Right ventricle myocardium superior (tissue), 1 donor: ENCODE measurements around the gene CDHR1. TPM values are rescaled to one million over a fixed set of nuclear protein-coding genes. Genes with fewer than 3 reads are reported as not detected.

ENCODE experiments used
- ATAC-seq: fragments of 200-7000 bp; cut with Tn5 transposase; one replicate; pipeline ENCODE4 v1.9.1; 2020; ENCODE audit warnings: mild to moderate bottlenecking; ENCODE audit not compliant: poor library complexity
- DNase-seq: peaks from one replicate; pipeline ENCODE4 v3.0.0-alpha.2; 2020
- intact Hi-C: fragments of 100-400 bp; cut with DNase I; formaldehyde crosslinking; loops from one replicate; pipeline ENCODE4 v1.11.2; 2022
- total RNA-seq: library from RNA; stranded (reverse); fragmentation: NEBNext Ultra II Directional; extraction: Animal tissue kit (Norgen Biotek cat#: 25700); gene quantifications from one replicate; pipeline ENCODE4 v1.2.1, GENCODE V29; 2021
- donor health status: DM: no; HTN: yes; CAD: no; lungs with severe emphysema.

Gene CDHR1
- total RNA-seq, 1 donor from 2014 or later: 0.32 TPM

GRCh38 chr10:84243759-84244158 is 49.4 kb downstream of the CDHR1 start:
- intact Hi-C loops: no loop called here
- ATAC-seq: no peak
- no peak for DNase-seq

- ATAC-seq (peak; percentile 91), DNase-seq (peak; percentile 70)
- intact Hi-C loops: no loop called here
Observed at GRCh38 chr10:84244651-84245270, 50.4 kb downstream of the CDHR1 start, which contains the start of gene RGR. Gene RGR, plus strand, starts transcription at chr10:84245053. Its CDS starts 38 bp downstream, at chr10:84245091.

- intact Hi-C loops: no loop called here
- DNase-seq (no peak), ATAC-seq (no peak)
Observed at GRCh38 chr10:84247496-84247895, 53.2 kb downstream of the CDHR1 start.

- intact Hi-C loops: no loop called here
- no peak for ATAC-seq
- no peak for DNase-seq
Observed at GRCh38 chr10:84248794-84249193, 54.5 kb downstream of the CDHR1 start.

GRCh38 chr10:84254552-84255478 is 60.5 kb downstream of the CDHR1 start:
- intact Hi-C loops: no loop called here
- ATAC-seq: no peak
- no peak for DNase-seq

- intact Hi-C loops: no loop called here
- peak; percentile 80 for DNase-seq
- peak; percentile 81 for ATAC-seq
Observed at GRCh38 chr10:84256510-84257342, 62.4 kb downstream of the CDHR1 start.

GRCh38 chr10:84257343-84258020 is 63.1 kb downstream of the CDHR1 start:
- ATAC-seq (peak; percentile 12), DNase-seq (no peak)
- intact Hi-C loops: no loop called here

GRCh38 chr10:84258034-84258695 is 63.8 kb downstream of the CDHR1 start:
- DNase-seq: no peak
- intact Hi-C loops: no loop called here
- no peak for ATAC-seq

- intact Hi-C loops: loop anchor here (5.0 to 10.0 kb wide), 2 partner anchors 113 to 276 kb away; no protein-coding TSS in a partner anchor
- no peak for DNase-seq
- no peak for ATAC-seq
Observed at GRCh38 chr10:84261236-84261915, 67.0 kb downstream of the CDHR1 start.

GRCh38 chr10:84262190-84262956 is 68.0 kb downstream of the CDHR1 start:
- ATAC-seq (no peak), DNase-seq (no peak)
- intact Hi-C loops: loop anchor here (5.0 to 10.0 kb wide), 2 partner anchors 112 to 275 kb away; no protein-coding TSS in a partner anchor

- intact Hi-C loops: loop anchor here (5.0 to 10.0 kb wide), 2 partner anchors 111 to 274 kb away; no protein-coding TSS in a partner anchor
- ATAC-seq (no peak), DNase-seq (no peak)
Observed at GRCh38 chr10:84263716-84264115, 69.4 kb downstream of the CDHR1 start.

GRCh38 chr10:84264611-84265141 is 70.3 kb downstream of the CDHR1 start:
- peak; percentile 81 for DNase-seq

GRCh38 chr10:84265418-84265817 is 71.1 kb downstream of the CDHR1 start:
- intact Hi-C loops: loop anchor here (10.0 kb wide), 1 partner anchor 109 kb away; no protein-coding TSS in a partner anchor
- ATAC-seq (no peak), DNase-seq (no peak)

More at GRCh38 chr10:84264611-84265141, 70.3 kb downstream of the CDHR1 start:
- ATAC-seq: peak; percentile 96
- intact Hi-C loops: loop anchor here (5.0 to 10.0 kb wide), 2 partner anchors 110 to 273 kb away; no protein-coding TSS in a partner anchor

- DNase-seq (peak; percentile 53), ATAC-seq (no peak)
- intact Hi-C loops: loop anchor here (10.0 kb wide), 1 partner anchor 107 kb away; no protein-coding TSS in a partner anchor
Observed at GRCh38 chr10:84267503-84268126, 73.3 kb downstream of the CDHR1 start.

GRCh38 chr10:84269162-84269561 is 74.8 kb downstream of the CDHR1 start:
- ATAC-seq: no peak
- intact Hi-C loops: loop anchor here (10.0 kb wide), 1 partner anchor 106 kb away; no protein-coding TSS in a partner anchor
- no peak for DNase-seq
